HL-60 (cell line): ENCODE measurements around the gene GSTM1.

ENCODE experiments used
- DNase-seq, 2 experiments: peaks; one replicate each; pipeline ENCODE4 v3.0.0-alpha.2; 2010 to 2020; ENCODE audit warnings: low read depth in 1 of 2, low spot score in 1 of 2
- H3K27ac ChIP-seq: fragments of 250-450 bp; sonication (Bioruptor Pico); replicated peaks from 2 replicates; pipeline ENCODE4 v1.5.1; 2020; ENCODE audit warnings: mild to moderate bottlenecking, moderate library complexity
- H3K27me3 ChIP-seq: fragments of 250-450 bp; sonication (Bioruptor Pico); 2 replicates; pipeline ENCODE4 v1.5.1; 2021; ENCODE audit warnings: mild to moderate bottlenecking, moderate library complexity; ENCODE audit not compliant: insufficient read depth, poor library complexity, severe bottlenecking
- H3K4me3 ChIP-seq: replicated peaks from 2 replicates; pipeline ENCODE4 v1.5.1; 2011; ENCODE audit warnings: mild to moderate bottlenecking, control low read depth, low read length; ENCODE audit not compliant: insufficient read depth
- CTCF ChIP-seq: IDR thresholded peaks from one replicate; pipeline ENCODE4 v1.5.1; 2011; ENCODE audit warnings: low read length, control low read depth, inconsistent platforms; ENCODE audit not compliant: insufficient read depth
- GABPA ChIP-seq: IDR thresholded peaks from 2 replicates; pipeline ENCODE4 v1.6.1; 2012; ENCODE audit warnings: low read depth
- POLR2AphosphoS5 ChIP-seq: IDR thresholded peaks from 2 replicates; pipeline ENCODE4 v1.6.1; 2012; ENCODE audit warnings: low read depth
- REST ChIP-seq: IDR thresholded peaks from 2 replicates; pipeline ENCODE4 v1.6.1; 2012; ENCODE audit warnings: low read depth; ENCODE audit not compliant: insufficient replicate concordance
- SPI1 ChIP-seq: IDR thresholded peaks from 2 replicates; pipeline ENCODE4 v1.6.1; 2012; ENCODE audit warnings: low read depth, mild to moderate bottlenecking, borderline replicate concordance

GSTM1 gene

GRCh38 chr1:109730666-109731065, 43.0 kb downstream of the GSTM1 start:
- TF ChIP-seq CTCF (no peak), POLR2AphosphoS5 (no peak), REST (no peak), SPI1 (no peak), GABPA (no peak)
- no peak for DNase-seq
- H3K27me3 ChIP-seq, result no peaks in the 10 kb centered on the region
- H3K27ac ChIP-seq, result no peak overlapping the region
- H3K4me3 ChIP-seq, result no peak overlapping the region

- no peak overlapping the region for H3K4me3 ChIP-seq
- no peak overlapping the region for H3K27ac ChIP-seq
- no peak for TF ChIP-seq REST
- no peak for TF ChIP-seq GABPA
- no peak for TF ChIP-seq SPI1
- TF ChIP-seq CTCF, result no peak
- no peak for TF ChIP-seq POLR2AphosphoS5
- no peaks in the 10 kb centered on the region for H3K27me3 ChIP-seq
- no peak for DNase-seq
Measured at GRCh38 chr1:109732390-109732881, 44.8 kb downstream of the GSTM1 start.

GRCh38 chr1:109733236-109733870, 45.7 kb downstream of the GSTM1 start:
- Histone ChIP-seq H3K27ac (no peak overlapping the region), H3K4me3 (no peak overlapping the region), H3K27me3 (no peaks in the 10 kb centered on the region)
- no peak for TF ChIP-seq REST
- TF ChIP-seq SPI1, result no peak
- TF ChIP-seq POLR2AphosphoS5, result no peak
- TF ChIP-seq GABPA, result no peak
- no peak for TF ChIP-seq CTCF
- DNase-seq, result no peak
